IMR-90 (cell line): ENCODE results near the gene KRTAP5-5. TPM values are rescaled to one million over a fixed set of nuclear protein-coding genes. Genes with fewer than 3 reads are reported as not detected.

Source experiments
- ATAC-seq: fragments of 200-7000 bp; cut with Tn5 transposase; 2 replicates; pipeline ENCODE4 v1.9.1; 2020; ENCODE audit warnings: low read depth, mild to moderate bottlenecking, moderate library complexity
- BruUV-seq: library from RNA; stranded (reverse); fragments of 400-500 nt; replicated peaks from 2 replicates; lab custom pipeline; 2021; lab: Mats Ljungman, UMichigan
- CTCF ChIA-PET: fragments of 300-600 bp; formaldehyde crosslinking; extraction: SDS; loops from one replicate; lab custom pipeline; 2021; ENCODE audit warnings: antibody characterized with exemption; lab: Yijun Ruan, JAX
- POLR2A ChIA-PET: fragments of 300-600 bp; sonication (Branson Sonifier 250); formaldehyde crosslinking; loops from one replicate; lab custom pipeline; 2022; ENCODE audit warnings: antibody characterized with exemption; ENCODE audit not compliant: unreplicated experiment; lab: Charles Lee
- DNase-seq: peaks from one replicate; pipeline ENCODE4 v3.0.0; 2013
- H2AFZ ChIP-seq: replicated peaks from 2 replicates; pipeline ENCODE3; 2013; ENCODE audit warnings: low read length, mild to moderate bottlenecking; ENCODE audit not compliant: poor library complexity
- H2AK5ac ChIP-seq: 2 replicates; pipeline ENCODE4 v1.6.1; 2013; ENCODE audit warnings: low read depth, low read length, inconsistent platforms
- H2AK9ac ChIP-seq: replicated peaks from 2 replicates; pipeline ENCODE3; 2013; ENCODE audit warnings: mild to moderate bottlenecking, low read depth, low read length, moderate library complexity; ENCODE audit not compliant: poor library complexity
- H2BK120ac ChIP-seq: 2 replicates; pipeline ENCODE4 v1.6.1; 2013; ENCODE audit warnings: low read depth, low read length, inconsistent platforms
- H2BK15ac ChIP-seq: 3 replicates; pipeline ENCODE4 v1.6.1; 2013; ENCODE audit warnings: low read depth, low read length, inconsistent platforms
- H2BK20ac ChIP-seq: 2 replicates; pipeline ENCODE4 v1.6.1; 2013; ENCODE audit warnings: low read depth, mild to moderate bottlenecking, inconsistent platforms, low read length, moderate library complexity
- H2BK5ac ChIP-seq: 2 replicates; pipeline ENCODE4 v1.6.1; 2013; ENCODE audit warnings: mild to moderate bottlenecking, low read depth, low read length, inconsistent platforms; ENCODE audit not compliant: poor library complexity, severe bottlenecking
- H3K14ac ChIP-seq: replicated peaks from 2 replicates; pipeline ENCODE4 v1.6.1; 2013; ENCODE audit warnings: low read depth, low read length, inconsistent platforms
- H3K18ac ChIP-seq: 2 replicates; pipeline ENCODE4 v1.6.1; 2013; ENCODE audit warnings: low read depth, low read length, control low read depth
- H3K23ac ChIP-seq: 2 replicates; pipeline ENCODE4 v1.6.1; 2013; ENCODE audit warnings: low read depth, low read length, inconsistent platforms
- H3K27ac ChIP-seq: 2 replicates; pipeline ENCODE4 v1.5.1; 2013; ENCODE audit warnings: mild to moderate bottlenecking, control low read depth, low read length; ENCODE audit not compliant: insufficient read depth
- H3K27me3 ChIP-seq: 2 replicates; pipeline ENCODE4 v1.6.1; 2013; ENCODE audit warnings: low read length; ENCODE audit not compliant: control insufficient read depth, insufficient read depth
- H3K36me3 ChIP-seq: 2 replicates; pipeline ENCODE4 v1.6.1; 2013; ENCODE audit warnings: low read length, mixed read lengths; ENCODE audit not compliant: control insufficient read depth, insufficient read depth
- H3K4ac ChIP-seq: 2 replicates; pipeline ENCODE4 v1.6.1; 2013; ENCODE audit warnings: low read depth, low read length, inconsistent platforms
- H3K4me1 ChIP-seq: 2 replicates; pipeline ENCODE4 v1.6.1; 2013; ENCODE audit warnings: low read length, mixed read lengths; ENCODE audit not compliant: control insufficient read depth, insufficient read depth
- H3K4me2 ChIP-seq: 2 replicates; pipeline ENCODE4 v1.6.1; 2013; ENCODE audit warnings: low read depth, mild to moderate bottlenecking, control low read depth, low read length, moderate library complexity
- H3K4me3 ChIP-seq: 2 replicates; pipeline ENCODE4 v1.5.1; 2013; ENCODE audit warnings: low read depth, mild to moderate bottlenecking, control low read depth, low read length, moderate library complexity; ENCODE audit not compliant: insufficient read depth
- H3K56ac ChIP-seq: 2 replicates; pipeline ENCODE4 v1.6.1; 2013; ENCODE audit warnings: low read length, inconsistent platforms; ENCODE audit not compliant: insufficient read depth; ENCODE audit errors: extremely low read depth
- H3K79me1 ChIP-seq, 2 experiments: 2 replicates each; pipeline ENCODE4 v1.6.1; 2013; ENCODE audit warnings: low read length in 2 of 2, inconsistent platforms in 1 of 2, low read depth in 1 of 2
- H3K9ac ChIP-seq: 2 replicates; pipeline ENCODE4 v1.6.1; 2013; ENCODE audit warnings: low read depth, low read length, control low read depth
- H3K9me1 ChIP-seq: 2 replicates; pipeline ENCODE4 v1.6.1; 2013; ENCODE audit warnings: low read length, inconsistent platforms; ENCODE audit not compliant: insufficient read depth
- H3K9me3 ChIP-seq: 2 replicates; pipeline ENCODE4 v1.6.1; 2013; ENCODE audit warnings: low read length; ENCODE audit not compliant: control insufficient read depth, insufficient read depth
- H4K20me1 ChIP-seq: 2 replicates; pipeline ENCODE4 v1.6.1; 2013; ENCODE audit warnings: low read length, inconsistent platforms; ENCODE audit not compliant: insufficient read depth
- H4K5ac ChIP-seq: 2 replicates; pipeline ENCODE4 v1.6.1; 2013; ENCODE audit warnings: mild to moderate bottlenecking, low read depth, low read length, control low read depth
- H4K8ac ChIP-seq, 2 experiments: 2 replicates each; pipeline ENCODE4 v1.6.1; 2013; ENCODE audit warnings: low read depth in 2 of 2, low read length in 2 of 2, control low read depth in 1 of 2, inconsistent platforms in 1 of 2
- H4K91ac ChIP-seq: 2 replicates; pipeline ENCODE4 v1.6.1; 2013; ENCODE audit warnings: low read depth, low read length, inconsistent platforms; ENCODE audit not compliant: insufficient read depth
- BHLHE40 ChIP-seq: fragments of 150-350 bp; IDR thresholded peaks from 2 replicates; pipeline ENCODE4 v1.6.1; 2016; ENCODE audit warnings: mild to moderate bottlenecking, low read depth, low read length
- CEBPB ChIP-seq: IDR thresholded peaks from 2 replicates; pipeline ENCODE4 v1.6.1; 2012; ENCODE audit warnings: low read depth, low read length, improper control_type of control experiment
- CHD1 ChIP-seq: IDR thresholded peaks from 2 replicates; pipeline ENCODE4 v1.6.1; 2012; ENCODE audit warnings: low read depth, low read length, improper control_type of control experiment
- FOS ChIP-seq: fragments of 150-350 bp; IDR thresholded peaks from 2 replicates; pipeline ENCODE4 v1.6.1; 2016; ENCODE audit warnings: low read depth, low read length
- MAFK ChIP-seq: IDR thresholded peaks from 2 replicates; pipeline ENCODE4 v1.6.1; 2012; ENCODE audit warnings: low read depth, low read length, improper control_type of control experiment
- MAZ ChIP-seq: IDR thresholded peaks from 2 replicates; pipeline ENCODE4 v1.6.1; 2012; ENCODE audit warnings: low read depth, mild to moderate bottlenecking, low read length, improper control_type of control experiment, moderate library complexity, borderline replicate concordance
- MXI1 ChIP-seq: IDR thresholded peaks from 2 replicates; pipeline ENCODE4 v1.6.1; 2012; ENCODE audit warnings: low read depth, mild to moderate bottlenecking, low read length, moderate library complexity, borderline replicate concordance
- NFE2L2 ChIP-seq: fragments of 150-350 bp; IDR thresholded peaks from 2 replicates; pipeline ENCODE4 v1.6.1; 2016; ENCODE audit warnings: low read depth, mild to moderate bottlenecking, low read length
- POLR2A ChIP-seq: IDR thresholded peaks from 2 replicates; pipeline ENCODE4 v1.6.1; 2012; ENCODE audit warnings: mild to moderate bottlenecking, low read depth, low read length
- RAD21 ChIP-seq: IDR thresholded peaks from 2 replicates; pipeline ENCODE4 v1.6.1; 2012; ENCODE audit warnings: low read length, improper control_type of control experiment
- RCOR1 ChIP-seq: IDR thresholded peaks from 2 replicates; pipeline ENCODE4 v1.6.1; 2012; ENCODE audit warnings: mild to moderate bottlenecking, low read length, improper control_type of control experiment; ENCODE audit not compliant: insufficient replicate concordance
- RFX5 ChIP-seq: IDR thresholded peaks from 2 replicates; pipeline ENCODE4 v1.8.0; 2012; ENCODE audit warnings: low read depth, mild to moderate bottlenecking, low read length, moderate library complexity
- SMC3 ChIP-seq: fragments of 150-350 bp; IDR thresholded peaks from 2 replicates; pipeline ENCODE4 v1.6.1; 2016; ENCODE audit warnings: low read depth, mild to moderate bottlenecking, antibody characterized with exemption, low read length, moderate library complexity
- WGBS, 2 experiments: methylation state at CpG; one replicate each; pipeline versions ENCODE4 v1.1.5 to v1.1.7; 2013; ENCODE audit warnings: missing lambda C conversion rate in 2 of 2; ENCODE audit not compliant: insufficient read length in 1 of 2; ENCODE audit errors: extremely low coverage in 2 of 2; 5-methylcytosine and 5-hydroxymethylcytosine counted together
- dilution Hi-C: fragments of 300-500 bp; cut with HindIII; formaldehyde crosslinking; loops from one replicate; pipeline ENCODE4 v1.14.3; 2018; ENCODE audit warnings: low sequenced_read_pairs; ENCODE audit not compliant: unreplicated experiment
- in situ Hi-C: fragments of 300-500 bp; cut with MboI; formaldehyde crosslinking; loops from 3 replicates; pipeline ENCODE4 v1.14.3; 2019; ENCODE audit warnings: low sequenced_read_pairs, inconsistent platforms, mixed read lengths
- intact Hi-C: fragments of 100-400 bp; cut with micrococcal nuclease; formaldehyde crosslinking; loops from 2 replicates; pipeline ENCODE4 v1.10.0; 2022
- polyA plus RNA-seq, 3 experiments: library from polyadenylated mRNA; depleted of rRNA; stranded (reverse); fragments of >200 nt; gene quantifications; 2 replicates each; pipeline ENCODE4 v1.2.3, GENCODE V29; 2012; ENCODE audit warnings: low replicate concordance in 1 of 3
- total RNA-seq: library from RNA; depleted of rRNA; stranded (reverse); fragments of >200 nt; gene quantifications from 2 replicates; pipeline ENCODE4 v1.2.3, GENCODE V29; 2012
- TF ChIP-seq, protein P1 (sequence below): fragments of 150-350 bp; IDR thresholded peaks from 2 replicates; pipeline ENCODE4 v1.6.1; 2017; ENCODE audit warnings: mild to moderate bottlenecking, antibody characterized with exemption, low read length, low read depth
- TF ChIP-seq, protein P2 (sequence below): conservative IDR thresholded peaks from 2 replicates; pipeline ENCODE4 v1.5.1; 2012; ENCODE audit warnings: mild to moderate bottlenecking, low read depth, low read length, improper control_type of control experiment
- TF ChIP-seq, protein P3 (sequence below): fragments of 150-350 bp; IDR thresholded peaks from 2 replicates; pipeline ENCODE4 v1.6.1; 2016; ENCODE audit warnings: low read depth, mild to moderate bottlenecking, low read length, moderate library complexity, borderline replicate concordance

KRTAP5-5 gene
- total and polyA plus RNA-seq, 2 of the 4 experiments (the other 2 are of a cell fraction): not detected

DNA sequence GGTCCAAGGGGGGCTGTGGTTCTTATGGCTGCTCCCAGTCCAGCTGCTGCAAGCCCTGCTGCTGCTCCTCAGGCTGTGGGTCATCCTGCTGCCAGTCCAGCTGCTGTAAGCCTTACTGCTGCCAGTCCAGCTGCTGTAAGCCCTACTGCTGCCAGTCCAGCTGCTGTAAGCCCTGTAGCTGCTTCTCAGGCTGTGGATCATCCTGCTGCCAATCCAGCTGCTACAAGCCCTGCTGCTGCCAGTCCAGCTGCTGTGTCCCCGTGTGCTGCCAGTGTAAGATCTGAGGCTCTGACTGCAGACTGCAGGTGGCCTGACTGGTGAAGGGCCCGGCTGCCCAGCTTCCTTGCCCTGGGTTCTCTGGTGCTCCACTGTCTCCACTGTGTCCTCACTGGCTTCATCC, 696 bp downstream of the KRTAP5-5 start:
- H3K4me1 ChIP-seq: no peaks in the 10 kb centered on the region
- H2AK9ac ChIP-seq: no peak overlapping the region
- H3K56ac ChIP-seq: no peak overlapping the region
- CTCF ChIA-PET: interaction anchor here (1.4 to 1.6 kb wide), 2 partner anchors 22 to 35 kb away, joined by 4 to 5 read pairs; no protein-coding TSS in a partner anchor
- H2AFZ ChIP-seq: no peak overlapping the region
- no peaks in the 10 kb centered on the region for H3K9me3 ChIP-seq
- ATAC-seq: no peak
- no peak overlapping the region for H2BK120ac ChIP-seq
- no peak overlapping the region for H4K5ac ChIP-seq
- H4K91ac ChIP-seq: no peak overlapping the region
- BruUV-seq: no TSS peak
- H2AK5ac ChIP-seq: no peak overlapping the region
- no peak overlapping the region for H3K14ac ChIP-seq
- dilution Hi-C loops (no loop called here), intact Hi-C loops (no loop called here), in situ Hi-C loops (no loop called here)
- no peak overlapping the region for H2BK15ac ChIP-seq
- H3K18ac ChIP-seq: no peak overlapping the region
- no peak overlapping the region for H3K27ac ChIP-seq
- H3K4me3 ChIP-seq: no peak overlapping the region
- peaks cover 65% of the 10 kb centered on the region for H3K27me3 ChIP-seq
- H3K23ac ChIP-seq: no peak overlapping the region
- WGBS, 2 experiments: 0% methylated on average over 2 of the region's 2 CpGs; no CpG with 5 or more reads in 1 of the 2 experiments
- TF ChIP-seq MAFK: no peak
- no peak for TF ChIP-seq CHD1
- TF ChIP-seq POLR2A: no peak
- TF ChIP-seq, protein P1, sequence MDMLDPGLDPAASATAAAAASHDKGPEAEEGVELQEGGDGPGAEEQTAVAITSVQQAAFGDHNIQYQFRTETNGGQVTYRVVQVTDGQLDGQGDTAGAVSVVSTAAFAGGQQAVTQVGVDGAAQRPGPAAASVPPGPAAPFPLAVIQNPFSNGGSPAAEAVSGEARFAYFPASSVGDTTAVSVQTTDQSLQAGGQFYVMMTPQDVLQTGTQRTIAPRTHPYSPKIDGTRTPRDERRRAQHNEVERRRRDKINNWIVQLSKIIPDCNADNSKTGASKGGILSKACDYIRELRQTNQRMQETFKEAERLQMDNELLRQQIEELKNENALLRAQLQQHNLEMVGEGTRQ: no peak
- TF ChIP-seq RFX5: no peak
- TF ChIP-seq MXI1: no peak
- no peak for TF ChIP-seq NFE2L2
- no peak for TF ChIP-seq RCOR1
- TF ChIP-seq FOS: no peak
- TF ChIP-seq, protein P2, sequence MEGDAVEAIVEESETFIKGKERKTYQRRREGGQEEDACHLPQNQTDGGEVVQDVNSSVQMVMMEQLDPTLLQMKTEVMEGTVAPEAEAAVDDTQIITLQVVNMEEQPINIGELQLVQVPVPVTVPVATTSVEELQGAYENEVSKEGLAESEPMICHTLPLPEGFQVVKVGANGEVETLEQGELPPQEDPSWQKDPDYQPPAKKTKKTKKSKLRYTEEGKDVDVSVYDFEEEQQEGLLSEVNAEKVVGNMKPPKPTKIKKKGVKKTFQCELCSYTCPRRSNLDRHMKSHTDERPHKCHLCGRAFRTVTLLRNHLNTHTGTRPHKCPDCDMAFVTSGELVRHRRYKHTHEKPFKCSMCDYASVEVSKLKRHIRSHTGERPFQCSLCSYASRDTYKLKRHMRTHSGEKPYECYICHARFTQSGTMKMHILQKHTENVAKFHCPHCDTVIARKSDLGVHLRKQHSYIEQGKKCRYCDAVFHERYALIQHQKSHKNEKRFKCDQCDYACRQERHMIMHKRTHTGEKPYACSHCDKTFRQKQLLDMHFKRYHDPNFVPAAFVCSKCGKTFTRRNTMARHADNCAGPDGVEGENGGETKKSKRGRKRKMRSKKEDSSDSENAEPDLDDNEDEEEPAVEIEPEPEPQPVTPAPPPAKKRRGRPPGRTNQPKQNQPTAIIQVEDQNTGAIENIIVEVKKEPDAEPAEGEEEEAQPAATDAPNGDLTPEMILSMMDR: no peak
- no peak for TF ChIP-seq MAZ
- TF ChIP-seq RAD21: no peak
- no peak for TF ChIP-seq CEBPB
- no peak for TF ChIP-seq BHLHE40
- no peak for TF ChIP-seq SMC3
- TF ChIP-seq, protein P3, sequence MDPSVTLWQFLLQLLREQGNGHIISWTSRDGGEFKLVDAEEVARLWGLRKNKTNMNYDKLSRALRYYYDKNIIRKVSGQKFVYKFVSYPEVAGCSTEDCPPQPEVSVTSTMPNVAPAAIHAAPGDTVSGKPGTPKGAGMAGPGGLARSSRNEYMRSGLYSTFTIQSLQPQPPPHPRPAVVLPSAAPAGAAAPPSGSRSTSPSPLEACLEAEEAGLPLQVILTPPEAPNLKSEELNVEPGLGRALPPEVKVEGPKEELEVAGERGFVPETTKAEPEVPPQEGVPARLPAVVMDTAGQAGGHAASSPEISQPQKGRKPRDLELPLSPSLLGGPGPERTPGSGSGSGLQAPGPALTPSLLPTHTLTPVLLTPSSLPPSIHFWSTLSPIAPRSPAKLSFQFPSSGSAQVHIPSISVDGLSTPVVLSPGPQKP: no peak
- DNase-seq: no peak
- POLR2A ChIA-PET: no interaction called here
- no peak overlapping the region for H3K4me2 ChIP-seq
- no peaks in the 10 kb centered on the region for H3K36me3 ChIP-seq
- no peak overlapping the region for H2BK5ac ChIP-seq
- no peak overlapping the region for H3K9ac ChIP-seq
- no peak overlapping the region for H2BK20ac ChIP-seq
- H3K79me1 ChIP-seq: no peaks in the 10 kb centered on the region
- no peaks in the 10 kb centered on the region for H3K9me1 ChIP-seq
- H4K20me1 ChIP-seq: no peaks in the 10 kb centered on the region; the same call in 1 of the 2 replicates
- no peak overlapping the region for H4K8ac ChIP-seq
- no peak overlapping the region for H3K4ac ChIP-seq
